DOHH2 (cell line): ENCODE data around the gene ETFA.

Experiments
- H3F3A ChIP-seq: fragments of 200-600 bp; sonication (generic), shearing (Covaris generic); 2 replicates; pipeline ENCODE4 v1.6.0; 2016; ENCODE audit warnings: antibody characterized with exemption, mild to moderate bottlenecking; ENCODE audit not compliant: control insufficient read depth, insufficient read depth
- H3K27ac ChIP-seq: fragments of 200-600 bp; sonication (generic); 2 replicates; pipeline ENCODE4 v1.5.1; 2014; ENCODE audit warnings: low read depth, mild to moderate bottlenecking, low read length, moderate library complexity
- H3K27me3 ChIP-seq: fragments of 200-600 bp; sonication (generic); 2 replicates; pipeline ENCODE4 v1.6.1; 2014; ENCODE audit warnings: mild to moderate bottlenecking, low read length, mixed read lengths; ENCODE audit not compliant: control insufficient read depth
- H3K36me3 ChIP-seq: fragments of 200-600 bp; sonication (generic); 2 replicates; pipeline ENCODE4 v1.6.1; 2014; ENCODE audit warnings: mild to moderate bottlenecking, low read length, moderate library complexity, mixed read lengths; ENCODE audit not compliant: control insufficient read depth
- H3K4me1 ChIP-seq: fragments of 200-600 bp; sonication (generic); 2 replicates; pipeline ENCODE4 v1.6.1; 2014; ENCODE audit warnings: mild to moderate bottlenecking, low read length, mixed read lengths; ENCODE audit not compliant: control insufficient read depth
- H3K4me2 ChIP-seq: fragments of 200-600 bp; sonication (generic); 2 replicates; pipeline ENCODE4 v1.6.0; 2014; ENCODE audit warnings: mild to moderate bottlenecking, low read length, moderate library complexity
- H3K4me3 ChIP-seq: fragments of 200-600 bp; sonication (generic); 2 replicates; pipeline ENCODE4 v1.5.1; 2014; ENCODE audit warnings: mild to moderate bottlenecking, low read length, mixed read lengths
- H3K79me2 ChIP-seq: fragments of 200-600 bp; sonication (generic); 2 replicates; pipeline ENCODE4 v1.6.1; 2014; ENCODE audit warnings: mild to moderate bottlenecking, low read length, mixed read lengths; ENCODE audit not compliant: control insufficient read depth
- H3K9me2 ChIP-seq: fragments of 200-600 bp; sonication (generic); replicated peaks from 2 replicates; pipeline ENCODE4 v1.6.1; 2014; ENCODE audit warnings: mild to moderate bottlenecking, low read length, mixed read lengths; ENCODE audit not compliant: control insufficient read depth
- H3K9me3 ChIP-seq: fragments of 200-600 bp; sonication (generic); 2 replicates; pipeline ENCODE4 v1.6.1; 2014; ENCODE audit warnings: antibody characterized with exemption, low read length, mixed read lengths; ENCODE audit not compliant: control insufficient read depth, insufficient read depth
- H4K20me1 ChIP-seq: fragments of 200-600 bp; sonication (generic); 2 replicates; pipeline ENCODE4 v1.6.0; 2014; ENCODE audit warnings: low read depth, mild to moderate bottlenecking, antibody characterized with exemption, low read length, moderate library complexity; ENCODE audit not compliant: control insufficient read depth, insufficient read depth
- EZH2phosphoT487 ChIP-seq: fragments of 200-600 bp; sonication (generic); IDR thresholded peaks from 2 replicates; pipeline ENCODE4 v1.6.1; 2017; ENCODE audit warnings: borderline replicate concordance, mild to moderate bottlenecking, antibody characterized with exemption, low read length, moderate library complexity, mixed read lengths
- TF ChIP-seq, protein P1 (sequence below): fragments of 200-600 bp; sonication (generic); IDR thresholded peaks from one replicate; pipeline ENCODE4 v1.5.1; 2014; ENCODE audit warnings: antibody characterized with exemption, mild to moderate bottlenecking, low read depth, low read length; ENCODE audit not compliant: poor library complexity, severe bottlenecking

ETFA gene

DNA sequence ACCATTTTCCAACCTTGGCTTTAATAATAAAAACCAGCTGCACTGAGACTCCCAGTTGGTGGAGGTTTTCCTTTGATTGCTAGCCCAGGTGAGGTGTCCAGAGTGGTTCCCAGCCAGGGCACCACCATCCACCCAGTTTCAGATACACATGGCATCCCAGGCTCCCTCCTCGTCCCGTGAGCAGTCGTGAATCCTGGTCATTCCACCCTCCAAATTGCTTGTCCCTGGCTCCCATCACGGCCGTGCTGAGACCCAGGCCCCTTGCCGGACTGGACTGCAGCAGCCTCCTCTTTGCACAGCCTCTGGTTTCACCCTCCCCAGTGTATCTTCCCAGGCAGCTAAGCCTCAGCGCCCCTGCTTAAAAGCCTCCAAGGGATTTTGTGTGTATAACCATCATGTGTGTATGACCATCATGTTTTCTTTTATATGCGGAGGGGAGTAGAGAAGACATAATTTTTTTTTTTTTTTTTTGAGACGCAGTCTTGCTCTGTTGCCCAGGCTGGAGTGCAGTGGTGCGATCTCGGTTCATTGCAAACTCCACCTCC is 106.3 kb downstream of the ETFA start:
- TF ChIP-seq EZH2phosphoT487: no peak
- TF ChIP-seq, protein P1, sequence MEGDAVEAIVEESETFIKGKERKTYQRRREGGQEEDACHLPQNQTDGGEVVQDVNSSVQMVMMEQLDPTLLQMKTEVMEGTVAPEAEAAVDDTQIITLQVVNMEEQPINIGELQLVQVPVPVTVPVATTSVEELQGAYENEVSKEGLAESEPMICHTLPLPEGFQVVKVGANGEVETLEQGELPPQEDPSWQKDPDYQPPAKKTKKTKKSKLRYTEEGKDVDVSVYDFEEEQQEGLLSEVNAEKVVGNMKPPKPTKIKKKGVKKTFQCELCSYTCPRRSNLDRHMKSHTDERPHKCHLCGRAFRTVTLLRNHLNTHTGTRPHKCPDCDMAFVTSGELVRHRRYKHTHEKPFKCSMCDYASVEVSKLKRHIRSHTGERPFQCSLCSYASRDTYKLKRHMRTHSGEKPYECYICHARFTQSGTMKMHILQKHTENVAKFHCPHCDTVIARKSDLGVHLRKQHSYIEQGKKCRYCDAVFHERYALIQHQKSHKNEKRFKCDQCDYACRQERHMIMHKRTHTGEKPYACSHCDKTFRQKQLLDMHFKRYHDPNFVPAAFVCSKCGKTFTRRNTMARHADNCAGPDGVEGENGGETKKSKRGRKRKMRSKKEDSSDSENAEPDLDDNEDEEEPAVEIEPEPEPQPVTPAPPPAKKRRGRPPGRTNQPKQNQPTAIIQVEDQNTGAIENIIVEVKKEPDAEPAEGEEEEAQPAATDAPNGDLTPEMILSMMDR: no peak
- H3F3A ChIP-seq: no peaks in the 10 kb centered on the region
- H4K20me1 ChIP-seq: no peaks in the 10 kb centered on the region

DNA sequence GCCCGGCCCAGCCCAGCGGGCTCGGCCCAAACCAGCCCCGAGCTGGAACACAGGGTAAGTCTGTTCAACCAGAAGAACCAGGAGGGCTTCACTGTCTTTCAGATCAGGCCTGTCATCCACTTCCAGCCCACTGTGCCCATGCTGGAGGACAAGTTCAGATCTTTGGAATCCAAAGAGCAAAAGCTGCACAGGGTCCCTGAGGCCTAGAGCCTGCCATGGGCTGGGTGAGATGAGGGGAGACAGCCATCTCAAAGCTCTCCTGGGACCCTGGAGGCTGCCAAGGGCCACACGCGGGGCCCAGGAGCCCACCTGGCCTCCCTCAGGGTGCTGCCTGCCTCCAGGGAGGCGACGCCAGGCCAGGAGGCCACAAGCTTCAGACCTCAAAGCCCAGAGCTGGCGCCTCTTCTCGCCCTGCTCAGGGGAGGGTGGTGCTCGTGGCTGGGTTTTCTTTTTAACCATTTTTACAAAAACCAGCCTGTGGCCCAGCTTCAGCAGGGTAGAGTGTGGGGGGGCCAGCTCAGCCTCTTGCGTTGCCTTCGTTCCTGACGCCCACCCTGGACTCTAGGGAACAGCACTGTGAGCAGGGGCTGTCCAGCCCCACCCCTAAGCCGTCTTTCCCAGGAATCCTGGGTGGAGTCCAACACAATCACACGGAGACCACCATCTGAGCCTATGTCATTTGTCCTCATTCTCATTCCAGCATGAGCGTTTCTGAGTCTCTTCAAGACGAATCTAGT is 107.0 kb downstream of the ETFA start:
- H3K27me3 ChIP-seq: no peaks in the 10 kb centered on the region
- no peaks in the 10 kb centered on the region for H3K79me2 ChIP-seq
- TF ChIP-seq, protein P1: no peak
- no peak for TF ChIP-seq EZH2phosphoT487
- no peaks in the 10 kb centered on the region for H3K36me3 ChIP-seq
- H3F3A ChIP-seq: no peaks in the 10 kb centered on the region
- H3K4me3 ChIP-seq: no peak overlapping the region
- no peaks in the 10 kb centered on the region for H4K20me1 ChIP-seq
- no peaks in the 10 kb centered on the region for H3K9me3 ChIP-seq
- no peaks in the 10 kb centered on the region for H3K4me1 ChIP-seq
- H3K27ac ChIP-seq: no peak overlapping the region
- H3K9me2 ChIP-seq: no peaks in the 10 kb centered on the region
- no peak overlapping the region for H3K4me2 ChIP-seq

More for the DNA sequence above, 106.3 kb downstream of the ETFA start:
- no peaks in the 10 kb centered on the region for H3K27me3 ChIP-seq
- no peak overlapping the region for H3K4me3 ChIP-seq
- H3K79me2 ChIP-seq: no peaks in the 10 kb centered on the region
- H3K27ac ChIP-seq: no peak overlapping the region
- H3K9me3 ChIP-seq: no peaks in the 10 kb centered on the region
- no peaks in the 10 kb centered on the region for H3K9me2 ChIP-seq
- H3K4me2 ChIP-seq: no peak overlapping the region
- H3K4me1 ChIP-seq: no peaks in the 10 kb centered on the region
- H3K36me3 ChIP-seq: no peaks in the 10 kb centered on the region

DNA sequence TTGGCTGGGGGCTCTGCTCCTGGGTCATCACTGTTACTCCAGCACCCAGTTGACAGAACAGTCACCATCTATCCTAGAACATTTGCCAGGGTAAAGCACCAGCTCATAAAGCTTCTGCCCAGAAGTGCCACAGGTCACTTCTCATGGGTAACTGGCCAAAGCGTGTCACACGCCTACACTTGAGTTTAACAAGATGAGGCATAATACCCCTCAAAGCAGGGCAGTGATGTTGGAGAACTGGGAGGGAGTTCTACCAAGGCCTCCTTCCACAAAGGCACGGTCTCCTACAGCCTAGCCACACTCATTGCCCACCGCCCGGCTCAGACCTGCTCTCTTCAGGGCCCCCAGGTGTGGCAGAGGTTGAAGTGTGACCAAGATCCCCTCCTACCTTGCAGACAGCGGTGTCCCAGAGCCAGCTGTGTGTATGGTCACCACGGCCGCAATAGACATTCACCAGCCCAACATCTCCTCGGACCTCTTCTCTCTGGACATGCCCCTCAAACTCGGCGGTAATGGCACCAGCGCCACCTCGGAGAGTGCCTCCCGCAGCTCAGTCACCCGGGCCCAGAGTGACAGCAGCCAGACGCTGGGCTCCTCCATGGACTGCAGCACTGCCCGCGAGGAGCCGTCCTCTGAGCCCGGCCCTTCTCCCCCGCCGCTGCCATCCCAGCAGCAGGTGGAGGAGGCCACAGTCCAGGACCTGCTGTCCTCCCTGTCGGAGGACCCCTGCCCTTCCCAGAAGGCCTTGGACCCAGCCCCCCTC is 107.7 kb downstream of the ETFA start:
- H3K4me2 ChIP-seq: no peak overlapping the region
- no peaks in the 10 kb centered on the region for H3K9me3 ChIP-seq
- TF ChIP-seq EZH2phosphoT487: no peak
- TF ChIP-seq, protein P1: no peak
- no peaks in the 10 kb centered on the region for H3K9me2 ChIP-seq
- no peak overlapping the region for H3K27ac ChIP-seq
- H3F3A ChIP-seq: no peaks in the 10 kb centered on the region
- H3K4me1 ChIP-seq: no peaks in the 10 kb centered on the region
- no peak overlapping the region for H3K4me3 ChIP-seq
- no peaks in the 10 kb centered on the region for H4K20me1 ChIP-seq
- no peaks in the 10 kb centered on the region for H3K79me2 ChIP-seq
- no peaks in the 10 kb centered on the region for H3K27me3 ChIP-seq
- H3K36me3 ChIP-seq: no peaks in the 10 kb centered on the region
